ENCODE results near the gene DEDD. TPM values are rescaled to one million over a fixed set of nuclear protein-coding genes. Genes with fewer than 3 reads are reported as not detected.

DEDD gene
- total RNA-seq, 1 experiment from 2014 or later, result 44.7 TPM

DNA sequence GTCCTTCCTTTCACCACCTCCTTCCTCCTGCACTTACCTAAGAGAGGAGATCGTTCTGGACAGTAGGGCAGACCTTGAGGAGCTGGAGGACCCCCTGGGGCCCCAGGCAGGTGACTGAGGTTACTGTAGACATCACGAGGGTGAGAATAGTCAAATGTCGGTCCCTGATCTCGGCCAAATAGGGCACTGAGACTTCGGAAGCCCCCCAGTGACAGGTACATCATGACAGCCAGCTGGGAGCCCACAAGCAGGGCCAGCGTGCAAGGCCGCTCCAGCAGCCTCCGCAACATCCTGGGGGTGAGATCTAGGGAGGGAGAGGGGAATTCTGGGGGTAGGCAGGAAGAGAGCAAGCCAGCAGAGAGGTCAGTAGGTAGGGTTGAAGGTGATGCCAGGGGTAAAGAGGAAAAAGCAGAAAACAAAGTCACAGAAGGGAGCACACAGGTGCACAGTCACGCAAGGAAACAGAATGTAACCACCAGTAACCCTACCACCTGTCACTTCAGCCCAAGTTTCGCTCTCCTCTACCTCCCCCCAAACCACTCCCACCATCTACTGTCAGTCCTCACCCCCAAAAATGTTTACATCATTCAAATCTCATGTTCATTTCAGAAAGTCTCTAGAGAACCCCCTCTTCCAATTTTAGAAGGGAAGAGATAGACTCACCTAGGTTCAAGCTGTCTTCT, 43.4 kb upstream of the DEDD start:
- Histone ChIP-seq H3K14ac (ENCODE audit: insufficient read depth, low read length) (no peak overlapping the region), H3K27ac (ENCODE audit: insufficient read length, low read depth, low read length) (no peak overlapping the region), H4K5ac (ENCODE audit: insufficient read length, low read depth, low read length) (no peak overlapping the region), H2BK20ac (ENCODE audit: low read depth, low read length, poor library complexity, severe bottlenecking) (no peak overlapping the region), H2AK5ac (ENCODE audit: insufficient read length, low read length) (no peak overlapping the region), H2BK120ac (ENCODE audit: low read depth, low read length, poor library complexity, severe bottlenecking) (no peak overlapping the region), H3K4me1 (ENCODE audit: insufficient read depth, low read length) (no peaks in the 10 kb centered on the region; the same call in 1 of the 2 replicates), H3K18ac (ENCODE audit: insufficient read length, low read depth, low read length) (no peak overlapping the region), H2BK15ac (ENCODE audit: low read depth, low read length) (no peak overlapping the region), H2BK5ac (ENCODE audit: insufficient read length, low read length) (no peak overlapping the region), H3K9me3 (ENCODE audit: control insufficient read depth, low read depth, low read length) (no peaks in the 10 kb centered on the region), H4K8ac (replicated peaks; ENCODE audit: insufficient read length, low read depth, low read length) (no peak overlapping the region), H2AFZ (ENCODE audit: low read length) (no peak overlapping the region), H3K79me2 (ENCODE audit: insufficient read depth, low read length) (no peaks in the 10 kb centered on the region), H3T11ph (ENCODE audit: low read length) (no peak overlapping the region), H3K56ac (ENCODE audit: insufficient read length, low read depth, low read length) (no peak overlapping the region), H3K4ac (ENCODE audit: low read depth, low read length) (no peak overlapping the region), H3K79me1 (ENCODE audit: insufficient read depth, low read depth, low read length, poor library complexity, severe bottlenecking) (no peaks in the 10 kb centered on the region), H3K23ac (ENCODE audit: insufficient read length, low read depth, low read length) (no peak overlapping the region), H3K9ac (ENCODE audit: extremely low read depth, insufficient read length, low read length) (no peak overlapping the region), H4K20me1 (ENCODE audit: control insufficient read depth, insufficient read depth, insufficient read length) (no peaks in the 10 kb centered on the region), H3K4me2 (ENCODE audit: insufficient read depth, insufficient read length, low read length) (peak overlapping the region; percentile 76), H3K27me3 (ENCODE audit: insufficient read depth, low read length) (no peaks in the 10 kb centered on the region), H4K91ac (ENCODE audit: insufficient read length, low read depth, low read length) (no peak overlapping the region), H3K23me2 (ENCODE audit: insufficient read length, low read depth, low read length, poor library complexity, severe bottlenecking) (peaks cover 6% of the 10 kb centered on the region), H2BK12ac (ENCODE audit: insufficient read length, low read depth, low read length) (no peak overlapping the region)
- Mint-ChIP-seq H3K4me3 (peak overlapping the region; percentile 93 to 100), H3K27me3 (ENCODE audit: low read depth) (peaks cover 3% of the 10 kb centered on the region), H3K27ac (no peak overlapping the region; a peak in 2 of 7 replicates), H3K36me3 (ENCODE audit: insufficient read depth in 1 of 3, low read depth in 3 of 3) (peaks cover 20 to 51% (median 49%) of the 10 kb centered on the region in 3 experiments; a peak in 6 of 7 replicates), H3K4me1 (peaks cover 19 to 21% of the 10 kb centered on the region in 2 experiments), H3K9me3 (no peaks in the 10 kb centered on the region)
- no CpG with 5 or more reads among the region's 10 CpGs for WGBS (ENCODE audit: extremely low coverage, insufficient read length, low lambda C conversion rate)
- TF ChIP-seq, protein P1, sequence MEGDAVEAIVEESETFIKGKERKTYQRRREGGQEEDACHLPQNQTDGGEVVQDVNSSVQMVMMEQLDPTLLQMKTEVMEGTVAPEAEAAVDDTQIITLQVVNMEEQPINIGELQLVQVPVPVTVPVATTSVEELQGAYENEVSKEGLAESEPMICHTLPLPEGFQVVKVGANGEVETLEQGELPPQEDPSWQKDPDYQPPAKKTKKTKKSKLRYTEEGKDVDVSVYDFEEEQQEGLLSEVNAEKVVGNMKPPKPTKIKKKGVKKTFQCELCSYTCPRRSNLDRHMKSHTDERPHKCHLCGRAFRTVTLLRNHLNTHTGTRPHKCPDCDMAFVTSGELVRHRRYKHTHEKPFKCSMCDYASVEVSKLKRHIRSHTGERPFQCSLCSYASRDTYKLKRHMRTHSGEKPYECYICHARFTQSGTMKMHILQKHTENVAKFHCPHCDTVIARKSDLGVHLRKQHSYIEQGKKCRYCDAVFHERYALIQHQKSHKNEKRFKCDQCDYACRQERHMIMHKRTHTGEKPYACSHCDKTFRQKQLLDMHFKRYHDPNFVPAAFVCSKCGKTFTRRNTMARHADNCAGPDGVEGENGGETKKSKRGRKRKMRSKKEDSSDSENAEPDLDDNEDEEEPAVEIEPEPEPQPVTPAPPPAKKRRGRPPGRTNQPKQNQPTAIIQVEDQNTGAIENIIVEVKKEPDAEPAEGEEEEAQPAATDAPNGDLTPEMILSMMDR (conservative IDR thresholded peaks at IDR 0.05), result no peak
- no peak for DNase-seq
